GM18526 (cell line): ENCODE measurements around the gene NSMCE4A.

Experiments used
- POLR2A ChIP-seq: IDR thresholded peaks from 3 replicates; pipeline ENCODE4 v1.6.1; 2011; ENCODE audit not compliant: insufficient read length; ENCODE audit errors: extremely low read depth

The NSMCE4A gene

GRCh38 chr10:121998462-121998861, 23.4 kb upstream of the NSMCE4A start:
- TF ChIP-seq POLR2A, result no peak

- no peak for TF ChIP-seq POLR2A
These were observed 19.5 kb upstream of the NSMCE4A start for GRCh38 chr10:121994429-121994941.

- no peak for TF ChIP-seq POLR2A
These were observed 15.1 kb upstream of the NSMCE4A start for GRCh38 chr10:121990015-121990677.

GRCh38 chr10:121988361-121989324, 13.6 kb upstream of the NSMCE4A start, which contains the start of gene TACC2:
TSS of gene TACC2 (plus strand) at chr10:121989163. CDS start at chr10:122021982, 32,819 bp downstream.
- TF ChIP-seq POLR2A, result no peak

GRCh38 chr10:121984463-121984862, 9.4 kb upstream of the NSMCE4A start:
- no peak for TF ChIP-seq POLR2A

GRCh38 chr10:121983852-121984251, 8.8 kb upstream of the NSMCE4A start:
- TF ChIP-seq POLR2A, result no peak

- no peak for TF ChIP-seq POLR2A
These were observed 6.3 kb upstream of the NSMCE4A start for GRCh38 chr10:121981346-121981745.

- TF ChIP-seq POLR2A, result no peak
These were observed 3.5 kb upstream of the NSMCE4A start for GRCh38 chr10:121978511-121978910.

- TF ChIP-seq POLR2A, result no peak
These were observed 1.6 kb upstream of the NSMCE4A start for GRCh38 chr10:121976607-121977006.

- no peak for TF ChIP-seq POLR2A
These were observed 474 bp upstream of the NSMCE4A start for GRCh38 chr10:121975295-121976086.

- TF ChIP-seq POLR2A, result no peak
These were observed 940 bp downstream of the NSMCE4A start for GRCh38 chr10:121974019-121974534.

GRCh38 chr10:121965996-121966395, 9.0 kb downstream of the NSMCE4A start:
- no peak for TF ChIP-seq POLR2A

- TF ChIP-seq POLR2A, result no peak
These were observed 13.6 kb downstream of the NSMCE4A start for GRCh38 chr10:121961456-121961855.

- TF ChIP-seq POLR2A, result no peak
These were observed 15.3 kb downstream of the NSMCE4A start for GRCh38 chr10:121959671-121960070.
